HepG2 (cell line): Measurements from ENCODE around the gene UMPS. TPM values are rescaled to one million over a fixed set of nuclear protein-coding genes. Genes with fewer than 3 reads are reported as not detected.

Experiments used
- CREB1 ChIP-seq, 2 experiments: fragments of 450-650 bp in 1 of 2; IDR thresholded peaks; 2 replicates each; pipeline ENCODE4 v1.6.1; 2016 to 2017; ENCODE audit warnings: control low read depth in 1 of 2, mild to moderate bottlenecking in 1 of 2, missing compliant biosample characterization in 1 of 2, missing genetic modification characterization in 1 of 2
- MIER3 ChIP-seq: IDR thresholded peaks from 2 replicates; pipeline ENCODE4 v1.6.1; 2016; ENCODE audit warnings: missing compliant biosample characterization, borderline replicate concordance
- PRMT3 ChIP-seq: sonication (generic); formaldehyde crosslinking; IDR thresholded peaks from 2 replicates; pipeline ENCODE4 v1.8.1; 2022; ENCODE audit warnings: low read depth, mild to moderate bottlenecking, moderate library complexity, missing genetic modification reagents, borderline replicate concordance
- RAD21 ChIP-seq: fragments of 450-650 bp; formaldehyde crosslinking; IDR thresholded peaks from 2 replicates; pipeline ENCODE4 v1.5.0; 2020; ENCODE audit warnings: mild to moderate bottlenecking
- REPIN1 ChIP-seq: sonication (generic); formaldehyde crosslinking; IDR thresholded peaks from 2 replicates; pipeline ENCODE4 v1.8.0; 2022; ENCODE audit warnings: missing genetic modification reagents, low read depth, mild to moderate bottlenecking, borderline replicate concordance
- TBX2 ChIP-seq: sonication (generic); formaldehyde crosslinking; IDR thresholded peaks from 2 replicates; pipeline ENCODE4 v1.5.0; 2020; ENCODE audit warnings: missing genetic modification reagents, mild to moderate bottlenecking, borderline replicate concordance
- TBX3 ChIP-seq: fragments of 450-650 bp; IDR thresholded peaks from 2 replicates; pipeline ENCODE4 v1.6.1; 2017; ENCODE audit warnings: antibody characterized with exemption, mild to moderate bottlenecking, inconsistent platforms, borderline replicate concordance
- TEAD3 ChIP-seq: optimal IDR thresholded peaks from 2 replicates; pipeline ENCODE3; 2016; ENCODE audit warnings: borderline replicate concordance
- XBP1 ChIP-seq: sonication (generic); formaldehyde crosslinking; IDR thresholded peaks from 2 replicates; pipeline ENCODE4 v1.5.0; 2020; ENCODE audit warnings: missing genetic modification reagents
- ZFY ChIP-seq: sonication (generic); formaldehyde crosslinking; IDR thresholded peaks from 2 replicates; pipeline ENCODE4 v1.4.0; 2020; ENCODE audit warnings: missing genetic modification reagents
- ZNF282 ChIP-seq: fragments of 450-650 bp; IDR thresholded peaks from 2 replicates; pipeline ENCODE4 v1.6.1; 2018; ENCODE audit not compliant: partially characterized antibody
- ZNF430 ChIP-seq: sonication (generic); formaldehyde crosslinking; IDR thresholded peaks from 2 replicates; pipeline ENCODE4 v1.9.0; 2021; ENCODE audit warnings: mild to moderate bottlenecking, missing genetic modification reagents
- ZNF768 ChIP-seq: sonication (generic); formaldehyde crosslinking; IDR thresholded peaks from 2 replicates; pipeline ENCODE4 v1.4.0; 2020; ENCODE audit warnings: missing genetic modification reagents
- polyA plus RNA-seq, 8 experiments: library from polyadenylated mRNA; depleted of rRNA in 3 of 8; stranded (reverse) in 7 of 8; unstranded in 1 of 8; fragments of >200 nt; fragmentation: Illumina TruSeq in 4 of 8; extraction: Trizol in 4 of 8; gene quantifications; 2 replicates each; pipeline versions ENCODE4 v1.2.1 to v1.2.3, GENCODE V29; 2011 to 2016; ENCODE audit warnings: low read depth in 4 of 8, missing spikeins in 1 of 8, mixed read lengths in 1 of 8; ENCODE audit not compliant: insufficient read depth in 1 of 8
- total RNA-seq, 5 experiments: library from RNA; depleted of rRNA; stranded (reverse); fragments of >200 nt; fragmentation: Illumina TruSeq; extraction: Trizol; gene quantifications; 2 replicates each; pipeline ENCODE4 v1.2.3, GENCODE V29; 2016; ENCODE audit warnings: low read depth in 1 of 5
- TF ChIP-seq, protein P1 (sequence below): sonication (generic); formaldehyde crosslinking; IDR thresholded peaks from 2 replicates; pipeline ENCODE4 v1.5.1; 2020; ENCODE audit warnings: mild to moderate bottlenecking, missing genetic modification reagents
- TF ChIP-seq, protein P2 (sequence below): sonication (generic); formaldehyde crosslinking; IDR thresholded peaks from 2 replicates; pipeline ENCODE4 v1.5.0; 2020; ENCODE audit warnings: mild to moderate bottlenecking, missing genetic modification reagents, moderate library complexity
- TF ChIP-seq, protein P3 (sequence below): fragments of 450-650 bp; IDR thresholded peaks from 2 replicates; pipeline ENCODE4 v1.6.1; 2016

Gene UMPS
- total and polyA plus RNA-seq, 2 of the 13 experiments (the other 11 are each of a cell fraction or from before 2014, with no cell fraction given) = 52.7 to 74.2 TPM

DNA sequence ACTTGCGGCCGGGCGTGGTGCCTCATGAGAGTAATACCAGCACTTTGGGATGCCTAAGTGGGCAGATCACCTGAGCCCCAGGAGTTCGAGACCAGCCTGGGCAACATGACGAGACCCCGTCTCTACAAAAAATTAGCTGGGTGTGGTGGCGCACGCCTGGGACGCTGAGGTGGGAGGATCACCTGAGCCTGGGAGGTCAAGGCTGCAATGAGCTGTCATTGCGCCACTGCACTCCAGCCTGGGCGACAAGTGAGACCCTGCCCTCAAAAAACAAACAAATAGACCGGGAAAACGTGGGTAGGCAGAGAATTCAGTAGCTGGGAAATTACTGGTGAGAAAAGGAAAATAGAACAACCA, 667 bp downstream of the UMPS start (continued):
- TF ChIP-seq, protein P1, sequence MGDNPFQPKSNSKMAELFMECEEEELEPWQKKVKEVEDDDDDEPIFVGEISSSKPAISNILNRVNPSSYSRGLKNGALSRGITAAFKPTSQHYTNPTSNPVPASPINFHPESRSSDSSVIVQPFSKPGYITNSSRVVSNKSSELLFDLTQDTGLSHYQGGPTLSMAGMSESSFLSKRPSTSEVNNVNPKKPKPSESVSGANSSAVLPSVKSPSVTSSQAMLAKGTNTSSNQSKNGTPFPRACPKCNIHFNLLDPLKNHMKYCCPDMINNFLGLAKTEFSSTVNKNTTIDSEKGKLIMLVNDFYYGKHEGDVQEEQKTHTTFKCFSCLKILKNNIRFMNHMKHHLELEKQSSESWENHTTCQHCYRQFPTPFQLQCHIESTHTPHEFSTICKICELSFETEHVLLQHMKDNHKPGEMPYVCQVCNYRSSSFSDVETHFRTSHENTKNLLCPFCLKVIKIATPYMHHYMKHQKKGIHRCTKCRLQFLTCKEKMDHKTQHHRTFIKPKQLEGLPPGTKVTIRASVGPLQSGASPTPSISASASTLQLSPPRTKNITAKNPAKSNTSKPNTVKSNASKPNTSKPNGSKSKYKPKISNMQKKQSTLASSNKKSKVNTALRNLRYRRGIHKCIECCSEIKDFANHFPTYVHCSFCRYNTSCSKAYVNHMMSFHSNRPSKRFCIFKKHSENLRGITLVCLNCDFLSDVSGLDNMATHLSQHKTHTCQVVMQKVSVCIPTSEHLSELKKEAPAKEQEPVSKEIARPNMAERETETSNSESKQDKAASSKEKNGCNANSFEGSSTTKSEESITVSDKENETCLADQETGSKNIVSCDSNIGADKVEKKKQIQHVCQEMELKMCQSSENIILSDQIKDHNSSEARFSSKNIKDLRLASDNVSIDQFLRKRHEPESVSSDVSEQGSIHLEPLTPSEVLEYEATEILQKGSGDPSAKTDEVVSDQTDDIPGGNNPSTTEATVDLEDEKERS (CRISPR knock-in tag) = peak; percentile 97
- peak; percentile 55; the same call in 1 of the 2 replicates for TF ChIP-seq TBX3
- TF ChIP-seq, protein P2, sequence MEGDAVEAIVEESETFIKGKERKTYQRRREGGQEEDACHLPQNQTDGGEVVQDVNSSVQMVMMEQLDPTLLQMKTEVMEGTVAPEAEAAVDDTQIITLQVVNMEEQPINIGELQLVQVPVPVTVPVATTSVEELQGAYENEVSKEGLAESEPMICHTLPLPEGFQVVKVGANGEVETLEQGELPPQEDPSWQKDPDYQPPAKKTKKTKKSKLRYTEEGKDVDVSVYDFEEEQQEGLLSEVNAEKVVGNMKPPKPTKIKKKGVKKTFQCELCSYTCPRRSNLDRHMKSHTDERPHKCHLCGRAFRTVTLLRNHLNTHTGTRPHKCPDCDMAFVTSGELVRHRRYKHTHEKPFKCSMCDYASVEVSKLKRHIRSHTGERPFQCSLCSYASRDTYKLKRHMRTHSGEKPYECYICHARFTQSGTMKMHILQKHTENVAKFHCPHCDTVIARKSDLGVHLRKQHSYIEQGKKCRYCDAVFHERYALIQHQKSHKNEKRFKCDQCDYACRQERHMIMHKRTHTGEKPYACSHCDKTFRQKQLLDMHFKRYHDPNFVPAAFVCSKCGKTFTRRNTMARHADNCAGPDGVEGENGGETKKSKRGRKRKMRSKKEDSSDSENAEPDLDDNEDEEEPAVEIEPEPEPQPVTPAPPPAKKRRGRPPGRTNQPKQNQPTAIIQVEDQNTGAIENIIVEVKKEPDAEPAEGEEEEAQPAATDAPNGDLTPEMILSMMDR (CRISPR knock-in tag) = peak; percentile 3; the same call in 1 of the 2 replicates
- TF ChIP-seq RAD21 (CRISPR knock-in tag) = 0 out of 2 replicates have a peak, but pooled peaks have one; percentile 22
- TF ChIP-seq PRMT3 (CRISPR knock-in tag) = no peak
- peak; percentile 15; the same call in 1 of the 2 replicates for TF ChIP-seq CREB1 (IDR thresholded peaks at IDR 0.05)
- TF ChIP-seq CREB1 (CRISPR knock-in tag; IDR thresholded peaks at IDR 0.05) = no peak
- peak; percentile 9 for TF ChIP-seq TEAD3
- no peak for TF ChIP-seq ZNF282
- TF ChIP-seq XBP1 (CRISPR knock-in tag) = peak; percentile 47; the same call in 1 of the 2 replicates
- TF ChIP-seq, protein P3, sequence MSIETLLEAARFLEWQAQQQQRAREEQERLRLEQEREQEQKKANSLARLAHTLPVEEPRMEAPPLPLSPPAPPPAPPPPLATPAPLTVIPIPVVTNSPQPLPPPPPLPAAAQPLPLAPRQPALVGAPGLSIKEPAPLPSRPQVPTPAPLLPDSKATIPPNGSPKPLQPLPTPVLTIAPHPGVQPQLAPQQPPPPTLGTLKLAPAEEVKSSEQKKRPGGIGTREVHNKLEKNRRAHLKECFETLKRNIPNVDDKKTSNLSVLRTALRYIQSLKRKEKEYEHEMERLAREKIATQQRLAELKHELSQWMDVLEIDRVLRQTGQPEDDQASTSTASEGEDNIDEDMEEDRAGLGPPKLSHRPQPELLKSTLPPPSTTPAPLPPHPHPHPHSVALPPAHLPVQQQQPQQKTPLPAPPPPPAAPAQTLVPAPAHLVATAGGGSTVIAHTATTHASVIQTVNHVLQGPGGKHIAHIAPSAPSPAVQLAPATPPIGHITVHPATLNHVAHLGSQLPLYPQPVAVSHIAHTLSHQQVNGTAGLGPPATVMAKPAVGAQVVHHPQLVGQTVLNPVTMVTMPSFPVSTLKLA = peak; percentile 63
- 0 out of 2 replicates have a peak, but pooled peaks have one; percentile 10 for TF ChIP-seq REPIN1 (CRISPR knock-in tag)
- peak; percentile 58; the same call in 1 of the 2 replicates for TF ChIP-seq MIER3 (CRISPR knock-in tag)
- peak; percentile 62; the same call in 1 of the 2 replicates for TF ChIP-seq TBX2
- peak; percentile 59; the same call in 1 of the 2 replicates for TF ChIP-seq ZNF430 (CRISPR knock-in tag)
- peak; percentile 29; the same call in 1 of the 2 replicates for TF ChIP-seq ZNF768 (CRISPR knock-in tag)
- TF ChIP-seq ZFY (CRISPR knock-in tag) = no peak
